ENCODE data around the gene CIRBP. TPM values are rescaled to one million over a fixed set of nuclear protein-coding genes. Genes with fewer than 3 reads are reported as not detected.

Gene CIRBP
- total and polyA plus RNA-seq, 2 experiments from 2014 or later = 202 to 361 TPM

DNA sequence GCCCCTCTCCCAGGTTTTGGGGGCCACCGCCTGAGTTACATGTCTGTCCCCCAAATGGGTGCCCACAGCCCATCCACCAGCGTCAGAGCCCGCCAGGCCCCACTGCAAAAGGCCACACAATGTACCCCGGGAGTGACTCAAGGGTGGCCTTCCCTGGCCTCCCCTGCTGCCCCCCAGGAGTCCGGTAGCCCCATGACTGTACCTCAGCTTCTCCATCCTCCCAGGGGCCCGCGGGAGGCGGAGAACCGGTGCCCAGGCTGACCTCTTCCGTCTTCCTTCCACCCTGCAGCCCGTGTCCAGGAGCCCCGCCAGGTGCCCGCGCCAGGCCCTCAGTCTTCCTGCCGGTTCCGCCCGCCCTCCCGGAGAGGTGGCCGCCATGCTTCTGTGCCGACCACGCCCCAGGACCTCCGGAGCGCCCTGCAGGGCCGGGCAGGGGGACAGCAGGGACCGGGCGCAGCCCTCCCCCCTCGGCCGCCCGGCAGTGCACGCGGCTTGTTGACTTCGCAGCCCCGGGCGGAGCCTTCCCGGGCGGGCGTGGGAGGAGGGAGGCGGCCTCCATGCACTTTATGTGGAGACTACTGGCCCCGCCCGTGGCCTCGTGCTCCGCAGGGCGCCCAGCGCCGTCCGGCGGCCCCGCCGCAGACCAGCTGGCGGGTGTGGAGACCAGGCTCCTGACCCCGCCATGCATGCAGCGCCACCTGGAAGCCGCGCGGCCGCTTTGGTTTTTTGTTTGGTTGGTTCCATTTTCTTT lies 41.7 kb upstream of the CIRBP start:
- no peak overlapping the region for H3K4me2 ChIP-seq
- no peak overlapping the region for H3K4me3 ChIP-seq
- TF ChIP-seq EZH2phosphoT487 (IDR thresholded peaks at IDR 0.05; ENCODE audit: low read depth, severe bottlenecking, unreplicated experiment) (no peak), EZH2 (IDR thresholded peaks at IDR 0.05; ENCODE audit: borderline replicate concordance) (no peak), CTCF (IDR thresholded peaks at IDR 0.05; ENCODE audit: poor library complexity) (no peak)
- H2AFZ ChIP-seq = no peak overlapping the region
- no peaks in the 10 kb centered on the region for H3K36me3 ChIP-seq (replicated peaks; ENCODE audit: insufficient read depth, low read depth)
- no peak overlapping the region for H3K27ac ChIP-seq
- 98% methylated on average over 49 of the region's 56 CpGs for WGBS (ENCODE audit: low lambda C conversion rate, missing lambda C conversion rate)
- H3K79me2 ChIP-seq = peaks cover 4% of the 10 kb centered on the region
- no peaks in the 10 kb centered on the region for H3K9me2 ChIP-seq (replicated peaks; ENCODE audit: insufficient read depth)
- no peaks in the 10 kb centered on the region for H3K9me3 ChIP-seq (ENCODE audit: low read depth)
- no peak for DNase-seq (ENCODE audit: low spot score)
- H4K20me1 ChIP-seq (ENCODE audit: insufficient read depth, poor library complexity, severe bottlenecking) = no peaks in the 10 kb centered on the region
- H3K4me1 ChIP-seq (ENCODE audit: insufficient read depth) = peaks cover 10% of the 10 kb centered on the region
- no peaks in the 10 kb centered on the region for H3K27me3 ChIP-seq

DNA sequence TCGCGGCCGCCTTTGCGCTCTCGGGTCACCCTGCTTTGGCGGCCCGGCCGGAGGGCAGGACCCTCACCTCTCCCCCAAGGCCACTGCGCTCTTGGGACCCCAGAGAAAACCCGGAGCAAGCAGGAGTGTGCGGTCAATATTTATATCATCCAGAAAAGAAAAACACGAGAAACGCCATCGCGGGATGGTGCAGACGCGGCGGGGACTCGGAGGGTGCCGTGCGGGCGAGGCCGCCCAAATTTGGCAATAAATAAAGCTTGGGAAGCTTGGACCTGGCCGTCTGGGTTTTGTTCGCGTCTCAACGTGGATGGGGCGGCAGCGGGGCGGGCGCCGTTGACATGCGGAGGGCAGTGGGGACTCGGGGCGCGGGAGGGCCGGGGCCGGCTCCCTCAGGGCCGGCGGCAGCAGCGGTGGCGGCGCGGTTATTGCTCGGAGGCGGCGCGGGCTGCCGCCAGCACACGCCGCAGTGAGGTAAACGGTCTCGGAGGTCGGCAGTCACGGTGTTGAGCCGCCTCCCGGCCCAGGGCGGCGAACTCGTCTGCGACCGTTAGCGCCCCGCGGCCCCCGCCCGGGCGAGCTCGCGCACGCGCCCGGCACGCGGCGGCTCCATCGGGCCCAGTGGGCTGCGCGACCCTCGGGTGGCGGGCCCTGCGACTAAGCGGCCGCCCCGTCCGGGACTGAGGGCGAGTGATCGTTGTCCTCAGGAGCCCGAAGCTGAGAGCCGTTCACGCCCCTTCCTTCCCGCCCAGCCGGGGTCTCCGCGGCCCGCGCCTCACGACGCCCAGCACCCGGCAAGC lies 40.8 kb upstream of the CIRBP start:
- Histone ChIP-seq H3K9me3 (ENCODE audit: low read depth) (no peaks in the 10 kb centered on the region), H3K36me3 (replicated peaks; ENCODE audit: insufficient read depth, low read depth) (no peaks in the 10 kb centered on the region), H4K20me1 (ENCODE audit: insufficient read depth, poor library complexity, severe bottlenecking) (no peaks in the 10 kb centered on the region), H3K9me2 (replicated peaks; ENCODE audit: insufficient read depth) (no peaks in the 10 kb centered on the region), H3K4me2 (no peak overlapping the region), H3K4me1 (ENCODE audit: insufficient read depth) (peaks cover 17% of the 10 kb centered on the region), H3K79me2 (no peaks in the 10 kb centered on the region), H3K27ac (no peak overlapping the region), H3K27me3 (no peaks in the 10 kb centered on the region), H3K4me3 (no peak overlapping the region), H2AFZ (no peak overlapping the region)
- TF ChIP-seq CTCF (IDR thresholded peaks at IDR 0.05; ENCODE audit: poor library complexity) (no peak), EZH2 (IDR thresholded peaks at IDR 0.05; ENCODE audit: borderline replicate concordance) (no peak), EZH2phosphoT487 (IDR thresholded peaks at IDR 0.05; ENCODE audit: low read depth, severe bottlenecking, unreplicated experiment) (no peak)
- WGBS (ENCODE audit: low lambda C conversion rate, missing lambda C conversion rate) = over 99% methylated on average over 52 of the region's 100 CpGs
- DNase-seq (ENCODE audit: low spot score) = no peak

DNA sequence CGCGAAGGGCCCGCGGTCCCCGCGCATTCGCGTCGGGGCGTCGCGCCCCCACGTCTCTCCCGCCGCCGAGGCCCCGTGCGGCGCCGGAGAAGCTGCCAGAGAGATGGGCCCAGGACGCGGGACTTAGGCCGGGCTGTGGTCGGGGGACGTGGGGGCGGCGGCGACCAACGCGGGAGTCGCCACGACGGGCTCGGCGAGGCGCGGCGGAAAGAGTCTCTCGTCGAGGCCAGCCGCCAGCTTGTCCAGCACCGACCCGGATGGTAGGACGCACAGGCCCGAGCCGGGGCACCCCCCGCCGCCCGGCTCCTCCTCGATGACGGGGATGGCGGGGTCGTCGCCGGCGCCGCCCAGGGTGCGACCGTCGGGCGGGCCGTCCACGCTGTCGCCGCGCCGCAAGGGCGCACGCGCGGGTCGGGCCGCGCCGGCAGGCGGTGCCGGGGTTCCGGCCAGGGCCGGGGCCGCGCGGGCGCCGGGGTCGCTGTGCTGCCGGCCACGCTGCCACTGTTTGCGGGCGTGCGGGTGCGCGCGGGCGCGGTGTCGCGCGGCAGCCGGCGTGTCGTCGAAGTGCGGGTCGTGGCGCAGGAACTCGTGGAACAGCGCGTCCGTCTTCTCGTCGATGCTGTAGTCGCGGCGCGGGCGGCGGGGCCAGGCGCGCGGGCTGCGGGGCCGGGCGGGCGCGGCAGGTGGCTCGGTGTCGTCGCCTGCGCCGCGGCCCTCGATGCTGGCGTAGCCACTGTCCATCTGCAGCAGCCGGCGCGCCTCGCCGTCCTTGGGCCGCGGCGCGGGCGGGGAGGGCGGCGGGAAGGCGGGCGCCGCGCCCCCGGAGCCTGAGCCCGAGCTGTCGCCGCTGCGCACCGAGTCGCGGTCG lies 39.8 kb upstream of the CIRBP start:
- no peaks in the 10 kb centered on the region for H3K9me3 ChIP-seq (ENCODE audit: low read depth)
- no peaks in the 10 kb centered on the region for H4K20me1 ChIP-seq (ENCODE audit: insufficient read depth, poor library complexity, severe bottlenecking)
- no peak overlapping the region for H2AFZ ChIP-seq
- no peak overlapping the region for H3K4me2 ChIP-seq
- H3K27ac ChIP-seq = no peak overlapping the region
- no peaks in the 10 kb centered on the region for H3K79me2 ChIP-seq
- WGBS (ENCODE audit: low lambda C conversion rate, missing lambda C conversion rate) = 99% methylated on average over 32 of the region's 158 CpGs
- no peaks in the 10 kb centered on the region for H3K36me3 ChIP-seq (replicated peaks; ENCODE audit: insufficient read depth, low read depth)
- H3K9me2 ChIP-seq (replicated peaks; ENCODE audit: insufficient read depth) = no peaks in the 10 kb centered on the region
- DNase-seq (ENCODE audit: low spot score) = no peak
- peaks cover 17% of the 10 kb centered on the region for H3K4me1 ChIP-seq (ENCODE audit: insufficient read depth)
- H3K4me3 ChIP-seq = no peak overlapping the region
- no peak for TF ChIP-seq EZH2phosphoT487 (IDR thresholded peaks at IDR 0.05; ENCODE audit: low read depth, severe bottlenecking, unreplicated experiment)
- TF ChIP-seq EZH2 (IDR thresholded peaks at IDR 0.05; ENCODE audit: borderline replicate concordance) = no peak
- no peak for TF ChIP-seq CTCF (IDR thresholded peaks at IDR 0.05; ENCODE audit: poor library complexity)
- no peaks in the 10 kb centered on the region for H3K27me3 ChIP-seq
